Heart left ventricle (tissue), 16 donors: ENCODE measurements around the gene GNAI2. TPM values are rescaled to one million over a fixed set of nuclear protein-coding genes. Genes with fewer than 3 reads are reported as not detected.

Experiments used
- ATAC-seq, 4 donors: fragments of 200-7000 bp; cut with Tn5 transposase; one replicate each; pipeline ENCODE4 v1.9.1; 2020 to 2022; ENCODE audit warnings: moderate library complexity in 4 of 4, mild to moderate bottlenecking in 3 of 4, moderate number of reproducible peaks in 1 of 4
- DNase-seq, 5 donors: peaks; one replicate each; pipeline ENCODE4 v3.0.0-alpha.2; 2020
- H3K27ac ChIP-seq, 12 donors: fragments of 200-600 bp; sonication (generic) in 4 of 12; one replicate each; pipeline versions ENCODE4 v1.5.0 to v1.8.0; 2016 to 2022; ENCODE audit warnings: mild to moderate bottlenecking in 2 of 12
- H3K27me3 ChIP-seq, 9 donors: fragments of 200-600 bp; sonication (generic) in 2 of 9; one replicate each; pipeline versions ENCODE4 v1.5.1 to v1.8.0; 2016 to 2022; ENCODE audit warnings: mild to moderate bottlenecking in 3 of 9
- H3K36me3 ChIP-seq, 9 donors: fragments of 200-600 bp; sonication (generic) in 2 of 9; one replicate each; pipeline versions ENCODE4 v1.5.0 to v1.8.0; 2018 to 2022; ENCODE audit warnings: mild to moderate bottlenecking in 2 of 9
- H3K4me1 ChIP-seq, 12 donors: fragments of 200-600 bp; sonication (generic) in 4 of 12; one replicate each; pipeline versions ENCODE4 v1.5.0 to v1.8.0; 2016 to 2022; ENCODE audit warnings: mild to moderate bottlenecking in 3 of 12
- H3K4me3 ChIP-seq, 12 donors: fragments of 200-600 bp; sonication (generic) in 4 of 12; one replicate each; pipeline versions ENCODE4 v1.5.0 to v1.8.0; 2017 to 2022; ENCODE audit warnings: mild to moderate bottlenecking in 9 of 12, moderate library complexity in 4 of 12
- H3K9me3 ChIP-seq, 12 donors: fragments of 200-600 bp; sonication (generic) in 4 of 12; one replicate each; pipeline versions ENCODE4 v1.5.0 to v1.8.0; 2016 to 2022; ENCODE audit warnings: mild to moderate bottlenecking in 1 of 12
- CTCF ChIP-seq, 12 donors: fragments of 200-600 bp; sonication (generic) in 4 of 12; IDR thresholded peaks; one replicate each; pipeline versions ENCODE4 v1.5.0 to v1.8.0; 2018 to 2022; ENCODE audit warnings: antibody characterized with exemption in 12 of 12, mild to moderate bottlenecking in 5 of 12
- POLR2A ChIP-seq, 2 donors: fragments of 450-650 bp; IDR thresholded peaks; one replicate each; pipeline ENCODE4 v1.6.1; 2017; ENCODE audit warnings: antibody characterized with exemption in 2 of 2, mild to moderate bottlenecking in 2 of 2, moderate library complexity in 2 of 2
- WGBS, 4 donors: extraction: QIAGEN DNeasy Blood & Tissue Kit in 2 of 4; methylation state at CpG; one replicate each; pipeline versions ENCODE4 v1.1.5 to v1.1.7; 2013 to 2018; 5-methylcytosine and 5-hydroxymethylcytosine counted together
- intact Hi-C, 10 donors: fragments of 100-400 bp; cut with DNase I; formaldehyde crosslinking; loops; one replicate each; pipeline versions ENCODE4 v1.11.1 to v1.14.2; 2022
- polyA plus RNA-seq, 2 donors: library from polyadenylated mRNA; stranded (reverse); fragments of 200-250 nt; gene quantifications; one replicate each; pipeline ENCODE4 v1.2.3, GENCODE V29; 2013
- total RNA-seq, 9 donors: library from RNA; depleted of rRNA in 2 of 9; stranded (reverse); fragments of >200 nt in 2 of 9; fragmentation: NEBNext Ultra II Directional in 3 of 9; extraction: Animal tissue kit (Norgen Biotek cat#: 25700) in 3 of 9; gene quantifications; one replicate each; pipeline versions ENCODE4 v1.1.0 to v1.2.4, GENCODE V29; 2016 to 2023
- donor health status: ischemic (EF 13 %, LVEDD 7.1; RV severe dilation, severe dysfunction).
- donor health status: healthy with polysubstance abuse.
- donor health status: DM: no; HTN: yes; CAD: no.
- donor health status: DM: no; HTN: no; CAD: no.
- donor health status: ischemic (EF 25% LVEDD 6.9; RV normal size, moderate dysfunction).
- donor health status: ischemic (EF 25% LVEDD 5.7; RV mildly dilated, moderate dysfunction).
- donor health status: healthy.
- donor health status: DM: yes; HTN: yes; CAD: no.
- donor health status: ischemic (EF 35%, LVEDD 5.7; RV mildly dilated, moderate dysfunction).
- donor health status: nonischemic (EF 11% LVEDD 7.7; RV severe dilation, severe dysfunction).
- donor health status: DM: yes; HTN: yes; CAD: no.
- donor health status: PGD.
- donor health status: ischemic (EF 29% LVEDD 5.4; RV normal size, mild dysfunction).
- donor health status: nonischemic (EF 23%, LVEDD 6.1; RV moderate dilation, normal function).

GNAI2 gene
- total and polyA plus RNA-seq, 11 donors, result 93.2 to 365 (median 140) TPM

- H3K4me1 ChIP-seq, result peaks cover 0 to 73% (median 50%) of the 10 kb centered on the region in 12 donors
- ATAC-seq (no peak), DNase-seq (no peak)
- 41 to 55% (median 46%) methylated on average over 3 of the region's 3 CpGs for WGBS, 4 donors
- TF ChIP-seq CTCF (IDR thresholded peaks at IDR 0.05) (no peak), POLR2A (IDR thresholded peaks at IDR 0.05) (no peak)
- H3K36me3 ChIP-seq, result no peaks in the 10 kb centered on the region
- peak overlapping the region in 11 of 12 donors; percentile 81 to 100 (median 93) for H3K27ac ChIP-seq
- H3K27me3 ChIP-seq, result peaks cover 0 to 12% (median 0%) of the 10 kb centered on the region in 9 donors
- intact Hi-C loops, result loop anchor here in 2 of 10 donors (2.0 to 5.0 kb wide), 2 partner anchors 37 to 146 kb away; no protein-coding TSS in a partner anchor
- no peaks in the 10 kb centered on the region for H3K9me3 ChIP-seq
- H3K4me3 ChIP-seq, result peak overlapping the region in 8 of 12 donors; percentile 54 to 71 (median 60)
Observed at GRCh38 chr3:50268276-50268675, 32.3 kb downstream of the GNAI2 start.

GRCh38 chr3:50268703-50269451 is 32.9 kb downstream of the GNAI2 start, which contains the start of gene SEMA3B:
TSS of gene SEMA3B (plus strand) at chr3:50269147. CDS start at chr3:50269241, 94 bp downstream.
- Histone ChIP-seq H3K27ac (peak within 1 kb of the TSS; percentile 6 to 100 (median 92)), H3K9me3 (no peaks in the 10 kb centered on the region), H3K4me1 (peaks cover 0 to 71% (median 55%) of the 10 kb centered on the region in 12 donors), H3K36me3 (no peaks in the 10 kb centered on the region), H3K4me3 (peak within 1 kb of the TSS in 11 of 12 donors; percentile 13 to 71 (median 59)), H3K27me3 (peaks cover 0 to 18% (median 0%) of the 10 kb centered on the region in 9 donors)
- TF ChIP-seq CTCF (IDR thresholded peaks at IDR 0.05), result no peak
- no peak for TF ChIP-seq POLR2A (IDR thresholded peaks at IDR 0.05)
- intact Hi-C loops, result loop anchor here in 2 of 10 donors (2.0 to 5.0 kb wide), 2 partner anchors 38 to 147 kb away; no protein-coding TSS in a partner anchor
- 36 to 42% (median 39%) methylated on average over 6 to 21 of the region's 21 CpGs for WGBS, 4 donors
- ATAC-seq (peak; percentile 28 to 62 (median 34)), DNase-seq (peak in 4 of 5 donors; percentile 64 to 79 (median 68))

- Histone ChIP-seq H3K4me3 (peak overlapping the region in 10 of 12 donors; percentile 8 to 71 (median 37)), H3K9me3 (no peaks in the 10 kb centered on the region), H3K27me3 (peaks cover 0 to 23% (median 0%) of the 10 kb centered on the region in 9 donors), H3K27ac (peak overlapping the region in 10 of 12 donors; percentile 32 to 100 (median 86)), H3K4me1 (peaks cover 0 to 67% (median 51%) of the 10 kb centered on the region in 12 donors), H3K36me3 (no peaks in the 10 kb centered on the region)
- 70 to 81% (median 74%) methylated on average over 4 of the region's 4 CpGs for WGBS, 4 donors
- TF ChIP-seq POLR2A (IDR thresholded peaks at IDR 0.05), result no peak
- no peak for TF ChIP-seq CTCF (IDR thresholded peaks at IDR 0.05)
- DNase-seq (peak in 1 of 5 donors; percentile 25), ATAC-seq (no peak)
- intact Hi-C loops, result loop anchor here in 2 of 10 donors (2.0 to 5.0 kb wide), 2 partner anchors 39 to 147 kb away; no protein-coding TSS in a partner anchor
Observed at GRCh38 chr3:50269460-50269859, 33.5 kb downstream of the GNAI2 start.

- Histone ChIP-seq H3K36me3 (no peaks in the 10 kb centered on the region), H3K9me3 (no peaks in the 10 kb centered on the region), H3K4me1 (peaks cover 0 to 67% (median 47%) of the 10 kb centered on the region in 12 donors), H3K4me3 (peak overlapping the region in 4 of 12 donors; percentile 1 to 71 (median 34)), H3K27me3 (peaks cover 0 to 28% (median under 1%) of the 10 kb centered on the region in 9 donors), H3K27ac (peak overlapping the region in 6 of 12 donors; percentile 32 to 100 (median 94))
- DNase-seq, result no peak
- WGBS, 4 donors, result 88 to 90% (median 90%) methylated on average over 5 to 8 of the region's 8 CpGs
- no peak for TF ChIP-seq CTCF (IDR thresholded peaks at IDR 0.05)
- ATAC-seq, result no peak
- intact Hi-C loops, result loop anchor here (2.0 to 10.0 kb wide), 7 partner anchors 39 to 148 kb away; partner anchors contain the start of genes HYAL2 (in 2 of the 10) and TUSC2 (in 2 of the 10)
Observed at GRCh38 chr3:50269977-50270413, 34.0 kb downstream of the GNAI2 start.
